ENCODE data around the gene SLC22A15.
"Not testable (repeated sequence)": the region's sequence is repeated elsewhere in the genome, so short reads cannot be mapped to it uniquely, and the experiment has no call there.

DNA sequence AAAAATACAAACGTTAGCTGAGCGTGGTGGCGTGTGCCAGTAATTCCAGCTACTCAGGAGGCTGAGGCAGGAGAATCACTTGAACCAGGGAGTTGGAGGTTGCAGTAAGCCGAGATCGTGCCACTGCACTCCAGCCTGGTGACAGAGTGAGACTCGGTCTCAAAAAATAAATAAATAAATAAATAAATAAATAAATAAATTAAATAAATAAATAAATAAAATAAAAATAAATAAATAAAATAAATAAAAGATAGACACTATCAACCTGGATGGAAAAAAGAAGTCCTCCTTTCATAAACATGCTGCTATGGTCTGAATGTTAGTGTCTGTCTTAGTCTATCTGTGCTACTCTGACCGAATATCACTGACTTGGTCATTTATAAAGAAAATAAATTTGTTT, 4.5 kb upstream of the SLC22A15 start:
- TF ChIP-seq POLR2A (IDR thresholded peaks at IDR 0.05), result not testable (repeated sequence)
- TF ChIP-seq, protein P1, sequence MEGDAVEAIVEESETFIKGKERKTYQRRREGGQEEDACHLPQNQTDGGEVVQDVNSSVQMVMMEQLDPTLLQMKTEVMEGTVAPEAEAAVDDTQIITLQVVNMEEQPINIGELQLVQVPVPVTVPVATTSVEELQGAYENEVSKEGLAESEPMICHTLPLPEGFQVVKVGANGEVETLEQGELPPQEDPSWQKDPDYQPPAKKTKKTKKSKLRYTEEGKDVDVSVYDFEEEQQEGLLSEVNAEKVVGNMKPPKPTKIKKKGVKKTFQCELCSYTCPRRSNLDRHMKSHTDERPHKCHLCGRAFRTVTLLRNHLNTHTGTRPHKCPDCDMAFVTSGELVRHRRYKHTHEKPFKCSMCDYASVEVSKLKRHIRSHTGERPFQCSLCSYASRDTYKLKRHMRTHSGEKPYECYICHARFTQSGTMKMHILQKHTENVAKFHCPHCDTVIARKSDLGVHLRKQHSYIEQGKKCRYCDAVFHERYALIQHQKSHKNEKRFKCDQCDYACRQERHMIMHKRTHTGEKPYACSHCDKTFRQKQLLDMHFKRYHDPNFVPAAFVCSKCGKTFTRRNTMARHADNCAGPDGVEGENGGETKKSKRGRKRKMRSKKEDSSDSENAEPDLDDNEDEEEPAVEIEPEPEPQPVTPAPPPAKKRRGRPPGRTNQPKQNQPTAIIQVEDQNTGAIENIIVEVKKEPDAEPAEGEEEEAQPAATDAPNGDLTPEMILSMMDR (IDR thresholded peaks at IDR 0.05), result not testable (repeated sequence)
